SH-SY5Y (cell line): ENCODE data around the gene CCNG1.

Experiments
- GATA2 ChIP-seq: IDR thresholded peaks from 2 replicates; pipeline ENCODE4 v1.6.1; 2011; ENCODE audit warnings: mild to moderate bottlenecking, low read depth, low read length
- GATA3 ChIP-seq: IDR thresholded peaks from 2 replicates; pipeline ENCODE4 v1.6.1; 2011; ENCODE audit warnings: low read depth, mild to moderate bottlenecking, low read length, moderate library complexity

DNA sequence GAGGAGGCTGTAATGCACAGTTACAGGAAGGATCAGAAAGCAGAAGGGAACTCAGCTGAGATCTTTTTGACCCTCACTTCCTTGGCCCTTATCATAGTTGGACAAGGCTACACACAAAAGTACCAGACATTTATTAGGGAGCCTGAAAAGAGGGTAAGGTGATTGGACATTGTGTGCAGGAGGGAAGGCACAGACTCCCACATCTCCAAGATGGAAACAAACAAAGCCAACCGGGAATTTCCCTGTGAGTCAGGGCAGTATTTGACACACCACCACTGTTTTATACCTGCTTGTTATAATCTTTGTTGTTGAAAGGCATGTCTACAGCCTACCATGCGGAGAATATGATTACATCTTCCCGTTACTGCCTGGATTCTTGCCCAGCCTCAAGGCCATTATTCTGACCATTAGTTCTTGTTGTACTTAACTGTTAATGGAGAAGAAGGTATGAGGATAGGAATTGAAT is 3.0 kb upstream of the CCNG1 start:
- TF ChIP-seq GATA2: no peak
- no peak for TF ChIP-seq GATA3
